Measurements from ENCODE around the gene DCTPP1. TPM values are rescaled to one million over a fixed set of nuclear protein-coding genes. Genes with fewer than 3 reads are reported as not detected.

Gene DCTPP1
- total and polyA plus RNA-seq, 2 of the 13 experiments (the other 11 are each of a cell fraction or from before 2014, with no cell fraction given): 54.8 to 74.4 TPM

DNA sequence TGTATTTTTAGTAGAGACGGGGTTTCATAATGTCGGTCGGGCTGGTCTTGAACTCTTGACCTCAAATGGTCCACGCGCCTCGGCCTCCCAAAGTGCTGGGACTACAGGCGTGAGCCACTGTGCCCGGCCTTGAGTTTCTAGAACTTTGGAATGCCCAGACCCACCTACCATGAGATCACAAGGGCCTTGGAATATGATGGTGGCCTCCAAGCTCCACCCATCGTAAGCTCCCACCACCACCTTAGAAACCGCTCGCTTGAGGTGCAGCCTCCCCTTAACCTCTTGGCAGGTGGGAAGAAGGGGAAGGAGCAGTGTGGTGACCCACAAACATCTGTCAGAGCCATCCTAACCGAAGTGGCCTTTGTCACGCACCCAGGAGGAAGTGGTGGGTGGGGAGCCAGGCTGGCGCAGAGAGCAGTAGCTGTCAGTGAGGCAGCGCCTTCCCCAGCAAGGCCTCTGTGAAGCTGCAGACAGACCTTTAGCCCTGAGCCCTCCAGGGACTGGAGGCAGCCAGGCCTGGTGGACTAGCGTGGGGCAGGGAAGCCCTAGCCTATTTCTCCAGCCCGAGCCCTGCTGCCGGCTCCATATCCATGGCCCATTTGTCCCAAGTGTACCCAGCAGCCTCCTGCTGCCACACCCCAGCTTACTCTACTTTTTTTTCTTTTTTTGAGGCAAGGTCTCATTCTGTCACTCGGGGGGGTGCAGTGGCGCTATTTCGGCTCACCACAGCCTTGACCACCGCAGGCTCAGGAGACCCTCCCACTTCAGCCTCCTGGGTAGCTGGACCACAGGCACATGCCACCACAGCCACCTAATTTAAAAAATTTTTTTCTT lies 28.9 kb upstream of the DCTPP1 start (continued):
- TF ChIP-seq, protein P1, sequence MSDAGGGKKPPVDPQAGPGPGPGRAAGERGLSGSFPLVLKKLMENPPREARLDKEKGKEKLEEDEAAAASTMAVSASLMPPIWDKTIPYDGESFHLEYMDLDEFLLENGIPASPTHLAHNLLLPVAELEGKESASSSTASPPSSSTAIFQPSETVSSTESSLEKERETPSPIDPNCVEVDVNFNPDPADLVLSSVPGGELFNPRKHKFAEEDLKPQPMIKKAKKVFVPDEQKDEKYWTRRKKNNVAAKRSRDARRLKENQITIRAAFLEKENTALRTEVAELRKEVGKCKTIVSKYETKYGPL (CRISPR knock-in tag; IDR thresholded peaks at IDR 0.05): no peak
- TF ChIP-seq LCORL (IDR thresholded peaks at IDR 0.05) (no peak), LCORL (CRISPR knock-in tag; IDR thresholded peaks at IDR 0.05) (peak; percentile 63; the same call in 1 of the 2 replicates), ZNF30 (CRISPR knock-in tag; IDR thresholded peaks at IDR 0.05) (no peak), ZNF451 (CRISPR knock-in tag; IDR thresholded peaks at IDR 0.05) (peak; percentile 83; the same call in 1 of the 2 replicates), STAG1 (CRISPR knock-in tag; IDR thresholded peaks at IDR 0.05) (no peak; the same call in 1 of the 2 replicates), SOX6 (IDR thresholded peaks at IDR 0.05) (no peak), SOX6 (CRISPR knock-in tag; IDR thresholded peaks at IDR 0.05) (peak; percentile 66), FOXA1 (IDR thresholded peaks at IDR 0.05) (no peak), FOXA1 (CRISPR knock-in tag; IDR thresholded peaks at IDR 0.05) (no peak), NR2F2 (IDR thresholded peaks at IDR 0.05; ENCODE audit: borderline replicate concordance, low read depth) (peak; percentile 6; the same call in 1 of the 2 replicates), CENPT (CRISPR knock-in tag; IDR thresholded peaks at IDR 0.05; ENCODE audit: low read depth) (no peak), ZMYM3 (CRISPR knock-in tag; IDR thresholded peaks at IDR 0.05) (peak; percentile 90), KAT2B (IDR thresholded peaks at IDR 0.05; ENCODE audit: borderline replicate concordance, low read depth, low read length) (no peak), MAFG (CRISPR knock-in tag; IDR thresholded peaks at IDR 0.05) (no peak), HOXD1 (CRISPR knock-in tag; IDR thresholded peaks at IDR 0.05) (0 out of 2 replicates have a peak, but pooled peaks have one; percentile 42), SIN3A (IDR thresholded peaks at IDR 0.05; ENCODE audit: borderline replicate concordance, low read depth, low read length) (no peak), GPN1 (CRISPR knock-in tag; IDR thresholded peaks at IDR 0.05; ENCODE audit: borderline replicate concordance) (no peak; the same call in 1 of the 2 replicates), ZNF251 (CRISPR knock-in tag; IDR thresholded peaks at IDR 0.05) (no peak), ZNF335 (CRISPR knock-in tag; IDR thresholded peaks at IDR 0.05) (0 out of 2 replicates have a peak, but pooled peaks have one; percentile 49), SKI (IDR thresholded peaks at IDR 0.05; ENCODE audit: partially characterized antibody) (no peak), TAF15 (IDR thresholded peaks at IDR 0.05; ENCODE audit: low read depth, low read length, poor library complexity, severe bottlenecking) (no peak), ELF1 (CRISPR knock-in tag; IDR thresholded peaks at IDR 0.05) (0 out of 2 replicates have a peak, but pooled peaks have one; percentile 35), CAMTA2 (CRISPR knock-in tag; IDR thresholded peaks at IDR 0.05; ENCODE audit: borderline replicate concordance) (0 out of 2 replicates have a peak, but pooled peaks have one; percentile 80)
- TF ChIP-seq, protein P2, sequence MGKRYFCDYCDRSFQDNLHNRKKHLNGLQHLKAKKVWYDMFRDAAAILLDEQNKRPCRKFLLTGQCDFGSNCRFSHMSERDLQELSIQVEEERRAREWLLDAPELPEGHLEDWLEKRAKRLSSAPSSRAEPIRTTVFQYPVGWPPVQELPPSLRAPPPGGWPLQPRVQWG (CRISPR knock-in tag; IDR thresholded peaks at IDR 0.05; ENCODE audit: borderline replicate concordance, low read depth): no peak
- TF ChIP-seq, protein P3, sequence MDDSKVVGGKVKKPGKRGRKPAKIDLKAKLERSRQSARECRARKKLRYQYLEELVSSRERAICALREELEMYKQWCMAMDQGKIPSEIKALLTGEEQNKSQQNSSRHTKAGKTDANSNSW (CRISPR knock-in tag; IDR thresholded peaks at IDR 0.05; ENCODE audit: borderline replicate concordance): no peak; the same call in 1 of the 2 replicates
- TF ChIP-seq, protein P4, sequence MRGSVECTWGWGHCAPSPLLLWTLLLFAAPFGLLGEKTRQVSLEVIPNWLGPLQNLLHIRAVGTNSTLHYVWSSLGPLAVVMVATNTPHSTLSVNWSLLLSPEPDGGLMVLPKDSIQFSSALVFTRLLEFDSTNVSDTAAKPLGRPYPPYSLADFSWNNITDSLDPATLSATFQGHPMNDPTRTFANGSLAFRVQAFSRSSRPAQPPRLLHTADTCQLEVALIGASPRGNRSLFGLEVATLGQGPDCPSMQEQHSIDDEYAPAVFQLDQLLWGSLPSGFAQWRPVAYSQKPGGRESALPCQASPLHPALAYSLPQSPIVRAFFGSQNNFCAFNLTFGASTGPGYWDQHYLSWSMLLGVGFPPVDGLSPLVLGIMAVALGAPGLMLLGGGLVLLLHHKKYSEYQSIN (CRISPR knock-in tag; IDR thresholded peaks at IDR 0.05; ENCODE audit: borderline replicate concordance): no peak
- TF ChIP-seq, protein P5, sequence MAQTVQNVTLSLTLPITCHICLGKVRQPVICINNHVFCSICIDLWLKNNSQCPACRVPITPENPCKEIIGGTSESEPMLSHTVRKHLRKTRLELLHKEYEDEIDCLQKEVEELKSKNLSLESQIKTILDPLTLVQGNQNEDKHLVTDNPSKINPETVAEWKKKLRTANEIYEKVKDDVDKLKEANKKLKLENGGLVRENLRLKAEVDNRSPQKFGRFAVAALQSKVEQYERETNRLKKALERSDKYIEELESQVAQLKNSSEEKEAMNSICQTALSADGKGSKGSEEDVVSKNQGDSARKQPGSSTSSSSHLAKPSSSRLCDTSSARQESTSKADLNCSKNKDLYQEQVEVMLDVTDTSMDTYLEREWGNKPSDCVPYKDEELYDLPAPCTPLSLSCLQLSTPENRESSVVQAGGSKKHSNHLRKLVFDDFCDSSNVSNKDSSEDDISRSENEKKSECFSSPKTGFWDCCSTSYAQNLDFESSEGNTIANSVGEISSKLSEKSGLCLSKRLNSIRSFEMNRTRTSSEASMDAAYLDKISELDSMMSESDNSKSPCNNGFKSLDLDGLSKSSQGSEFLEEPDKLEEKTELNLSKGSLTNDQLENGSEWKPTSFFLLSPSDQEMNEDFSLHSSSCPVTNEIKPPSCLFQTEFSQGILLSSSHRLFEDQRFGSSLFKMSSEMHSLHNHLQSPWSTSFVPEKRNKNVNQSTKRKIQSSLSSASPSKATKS (CRISPR knock-in tag; IDR thresholded peaks at IDR 0.05): no peak

All from HepG2 (cell line).